HUES6 (cell line): ENCODE results near the gene SLC16A4.
A peak's percentile ranks its signal among the peaks of the same experiment; 100 is the strongest.
"Not testable (repeated sequence)": the region's sequence is repeated elsewhere in the genome, so short reads cannot be mapped to it uniquely, and the experiment has no call there.

Experiments
- H3K27ac ChIP-seq: 2 replicates; pipeline ENCODE4 v1.7.0; 2013; ENCODE audit warnings: low read depth, mild to moderate bottlenecking, low read length, inconsistent platforms
- H3K27me3 ChIP-seq: 2 replicates; pipeline ENCODE4 v1.6.1; 2013; ENCODE audit warnings: low read length; ENCODE audit not compliant: control insufficient read depth, insufficient read depth
- H3K36me3 ChIP-seq: 2 replicates; pipeline ENCODE4 v1.6.1; 2013; ENCODE audit warnings: low read length; ENCODE audit not compliant: control insufficient read depth, insufficient read depth
- H3K4me1 ChIP-seq: 2 replicates; pipeline ENCODE4 v1.6.1; 2013; ENCODE audit warnings: low read length; ENCODE audit not compliant: control insufficient read depth, insufficient read depth
- H3K4me3 ChIP-seq: 2 replicates; pipeline ENCODE4 v1.5.1; 2013; ENCODE audit warnings: low read depth, low read length
- H3K9ac ChIP-seq: one replicate; pipeline ENCODE4 v1.6.1; 2013; ENCODE audit warnings: mild to moderate bottlenecking, low read length
- H3K9me3 ChIP-seq: 2 replicates; pipeline ENCODE4 v1.6.1; 2013; ENCODE audit warnings: low read depth, low read length; ENCODE audit not compliant: control insufficient read depth, insufficient read depth

Gene SLC16A4

DNA sequence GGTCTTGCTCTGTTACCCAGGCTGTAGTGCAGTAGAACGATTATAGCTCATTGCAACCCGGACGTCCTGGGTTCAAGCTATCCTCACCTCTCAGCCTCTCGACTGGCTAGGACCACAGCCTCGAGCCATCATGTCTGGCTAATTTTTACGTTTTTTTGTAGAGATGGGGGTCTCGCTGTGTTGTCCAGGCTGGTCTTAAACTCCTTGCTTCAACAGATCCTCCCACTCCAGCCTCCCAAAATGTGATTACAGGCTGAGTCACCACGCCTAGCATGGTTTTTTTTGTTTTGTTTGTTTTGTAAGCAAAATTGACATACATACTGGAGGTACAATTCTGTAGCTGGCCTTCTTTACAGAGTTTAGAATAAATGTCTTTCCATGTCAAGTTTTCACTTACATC is 17.7 kb upstream of the SLC16A4 start:
- H3K4me3 ChIP-seq = peak overlapping the region; percentile 82
- H3K27ac ChIP-seq = no peak overlapping the region
- no peak overlapping the region for H3K9ac ChIP-seq

GRCh38 chr1:110407260-110408210 is 16.7 kb upstream of the SLC16A4 start, which contains the start of gene LAMTOR5:
LAMTOR5 (minus strand) TSS chr1:110407694; CDS start chr1:110407620, 74 bp downstream.
- H3K9ac ChIP-seq = peak within 1 kb of the TSS; percentile 79
- H3K9me3 ChIP-seq = no peaks in the 10 kb centered on the region
- peak within 1 kb of the TSS; percentile 46; the same call in 1 of the 2 replicates for H3K27ac ChIP-seq
- H3K36me3 ChIP-seq = peaks cover 31% of the 10 kb centered on the region
- H3K4me1 ChIP-seq = no peaks in the 10 kb centered on the region
- peak within 1 kb of the TSS; percentile 82 for H3K4me3 ChIP-seq
- H3K27me3 ChIP-seq = no peaks in the 10 kb centered on the region

More for the DNA sequence above, 17.7 kb upstream of the SLC16A4 start:
- no peaks in the 10 kb centered on the region for H3K9me3 ChIP-seq
- no peaks in the 10 kb centered on the region for H3K27me3 ChIP-seq
- peaks cover 4% of the 10 kb centered on the region; the same call in 1 of the 2 replicates for H3K4me1 ChIP-seq
- H3K36me3 ChIP-seq = peaks cover 21% of the 10 kb centered on the region

- H3K27ac ChIP-seq, H3K9ac ChIP-seq, H3K9me3 ChIP-seq: not testable (repeated sequence)
These were observed 15.6 kb upstream of the SLC16A4 start for GRCh38 chr1:110406407-110406806.

DNA sequence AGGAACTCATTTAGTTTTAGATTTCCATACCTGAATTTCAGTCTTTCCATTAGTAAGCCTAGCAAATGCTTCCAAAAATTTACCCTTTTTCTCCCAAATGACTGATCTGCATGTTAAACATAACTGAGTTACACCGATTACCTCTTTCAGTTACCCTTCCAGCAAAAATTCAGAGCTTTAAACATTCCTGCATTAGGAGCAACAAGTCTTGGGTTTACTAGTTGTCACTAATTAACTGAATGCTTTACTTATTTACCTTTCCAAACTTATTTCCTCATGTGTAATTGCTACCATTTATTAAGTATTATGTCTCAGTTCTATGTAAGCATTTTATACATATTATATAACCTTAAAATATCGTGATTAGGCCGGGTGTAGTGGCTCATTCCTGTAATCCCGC is 13.6 kb upstream of the SLC16A4 start:
- H3K9me3 ChIP-seq = no peaks in the 10 kb centered on the region
- H3K4me1 ChIP-seq = no peaks in the 10 kb centered on the region
- H3K27ac ChIP-seq = no peak overlapping the region
- peaks cover 59% of the 10 kb centered on the region for H3K36me3 ChIP-seq
- no peaks in the 10 kb centered on the region for H3K27me3 ChIP-seq
- H3K4me3 ChIP-seq = no peak overlapping the region
- H3K9ac ChIP-seq = no peak overlapping the region

More at GRCh38 chr1:110406407-110406806, 15.6 kb upstream of the SLC16A4 start:
- H3K4me1 ChIP-seq, H3K27me3 ChIP-seq: not testable (repeated sequence)
- peak overlapping the region; percentile 82 for H3K4me3 ChIP-seq
- H3K36me3 ChIP-seq = peaks cover 42% of the 10 kb centered on the region

- Histone ChIP-seq H3K9ac (no peak overlapping the region), H3K4me1 (no peaks in the 10 kb centered on the region), H3K4me3 (no peak overlapping the region), H3K27ac (no peak overlapping the region), H3K36me3 (peaks cover 60% of the 10 kb centered on the region), H3K9me3 (no peaks in the 10 kb centered on the region), H3K27me3 (no peaks in the 10 kb centered on the region)
These were observed 13.0 kb upstream of the SLC16A4 start for GRCh38 chr1:110403805-110404204.

DNA sequence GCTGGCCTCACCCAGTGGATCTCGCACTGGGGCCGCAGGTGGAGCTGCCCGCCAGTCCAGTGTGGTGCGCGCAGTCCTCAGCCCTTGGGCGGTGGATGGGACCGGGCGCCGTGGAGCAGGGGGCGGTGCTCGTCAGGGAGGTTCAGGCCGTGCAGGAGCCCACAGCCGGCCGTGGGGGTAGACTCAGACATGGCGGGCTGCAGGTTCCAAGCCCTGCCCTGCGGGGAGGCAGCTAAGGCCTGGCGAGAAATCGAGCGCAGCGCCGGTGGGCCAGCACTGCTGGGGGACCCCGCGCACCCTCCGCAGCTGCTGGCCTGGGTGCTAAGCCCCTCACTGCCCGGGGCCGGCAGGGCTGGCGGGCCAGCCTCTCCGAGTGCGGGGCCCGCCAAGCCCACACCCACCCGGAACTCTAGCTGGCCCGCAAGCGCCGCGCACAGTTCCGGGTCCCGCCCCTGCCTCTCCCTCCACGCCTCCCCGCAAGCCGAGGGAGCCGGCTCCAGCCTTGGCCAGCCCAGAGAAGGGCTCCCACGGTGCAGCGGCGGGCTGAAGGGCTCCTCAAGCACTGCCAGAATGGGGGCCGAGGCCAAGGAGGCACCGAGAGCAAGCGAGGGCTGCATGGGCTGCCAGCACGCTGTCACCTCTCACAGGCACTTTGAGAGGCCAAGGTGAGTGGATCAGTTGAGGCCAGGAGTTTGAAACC is 5.6 kb upstream of the SLC16A4 start:
- H3K4me3 ChIP-seq, H3K27ac ChIP-seq: not testable (repeated sequence)
- H3K36me3 ChIP-seq = peaks cover 26% of the 10 kb centered on the region

DNA sequence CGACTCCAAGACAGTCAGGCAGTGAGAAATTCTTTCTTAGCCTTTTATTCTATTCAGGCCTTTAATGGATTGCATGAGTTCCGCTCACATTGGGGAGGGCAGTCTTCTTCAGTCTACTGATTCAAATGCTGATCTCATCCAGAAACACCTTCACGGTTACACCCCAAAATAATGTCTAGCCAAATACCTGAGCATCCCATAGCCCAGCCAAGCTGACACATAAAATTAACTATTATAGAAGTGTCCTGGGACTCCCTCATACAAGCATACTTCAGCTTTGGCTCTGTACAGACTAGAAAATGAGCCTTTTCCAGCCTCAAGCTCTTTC is 3.6 kb upstream of the SLC16A4 start:
- H3K27ac ChIP-seq = no peak overlapping the region
- H3K27me3 ChIP-seq = no peaks in the 10 kb centered on the region
- H3K36me3 ChIP-seq = peaks cover 9% of the 10 kb centered on the region; the same call in 1 of the 2 replicates
- no peak overlapping the region for H3K9ac ChIP-seq
- H3K4me1 ChIP-seq = peaks cover 15% of the 10 kb centered on the region
- peaks cover 5% of the 10 kb centered on the region; the same call in 1 of the 2 replicates for H3K9me3 ChIP-seq
- no peak overlapping the region for H3K4me3 ChIP-seq

More for the DNA sequence above, 5.6 kb upstream of the SLC16A4 start:
- H3K9ac ChIP-seq, H3K9me3 ChIP-seq, H3K27me3 ChIP-seq, H3K4me1 ChIP-seq: not testable (repeated sequence)

DNA sequence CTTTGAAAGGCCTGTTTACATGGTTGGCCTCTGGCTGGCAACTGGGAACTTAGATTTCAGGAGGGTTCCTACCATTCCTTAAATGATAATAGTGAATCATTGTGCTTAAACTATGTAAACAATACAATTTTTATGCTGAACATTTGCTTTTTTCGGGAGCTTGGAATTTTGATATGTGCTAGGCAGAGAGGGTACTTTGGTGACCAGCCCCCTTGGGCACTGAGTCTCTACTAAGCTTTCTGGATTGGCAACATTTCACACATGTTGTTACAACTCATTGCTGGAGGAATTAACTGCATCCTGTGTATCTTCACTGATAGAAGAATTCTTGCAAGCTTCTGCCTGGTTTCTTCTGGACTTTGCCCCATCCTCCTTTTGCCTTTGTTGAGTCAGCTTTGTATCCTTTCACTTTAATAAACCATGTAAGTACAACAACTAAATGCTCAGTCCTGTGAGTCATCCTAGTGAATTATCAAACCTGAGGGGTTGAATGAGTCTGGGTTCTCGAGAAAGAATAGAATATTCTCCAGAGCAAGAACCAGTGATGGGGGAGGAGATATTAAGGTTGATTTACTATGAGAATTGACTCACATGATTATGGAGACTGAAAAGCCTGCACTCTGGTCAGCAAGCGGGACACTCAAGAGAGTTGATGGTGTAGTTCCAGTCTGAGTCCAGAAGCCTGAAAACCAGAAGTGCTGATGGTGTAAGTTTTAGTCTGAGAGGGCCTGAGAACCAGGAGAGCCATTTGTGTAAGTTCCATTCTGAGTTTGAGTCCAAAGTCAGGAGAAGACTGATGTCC is 3.1 kb upstream of the SLC16A4 start:
- H3K4me1 ChIP-seq = peaks cover 16% of the 10 kb centered on the region
- H3K27me3 ChIP-seq = no peaks in the 10 kb centered on the region
- H3K9me3 ChIP-seq = peaks cover 5% of the 10 kb centered on the region; the same call in 1 of the 2 replicates
- peaks cover 9% of the 10 kb centered on the region; the same call in 1 of the 2 replicates for H3K36me3 ChIP-seq
- H3K4me3 ChIP-seq = no peak overlapping the region
- no peak overlapping the region for H3K9ac ChIP-seq
- no peak overlapping the region for H3K27ac ChIP-seq

DNA sequence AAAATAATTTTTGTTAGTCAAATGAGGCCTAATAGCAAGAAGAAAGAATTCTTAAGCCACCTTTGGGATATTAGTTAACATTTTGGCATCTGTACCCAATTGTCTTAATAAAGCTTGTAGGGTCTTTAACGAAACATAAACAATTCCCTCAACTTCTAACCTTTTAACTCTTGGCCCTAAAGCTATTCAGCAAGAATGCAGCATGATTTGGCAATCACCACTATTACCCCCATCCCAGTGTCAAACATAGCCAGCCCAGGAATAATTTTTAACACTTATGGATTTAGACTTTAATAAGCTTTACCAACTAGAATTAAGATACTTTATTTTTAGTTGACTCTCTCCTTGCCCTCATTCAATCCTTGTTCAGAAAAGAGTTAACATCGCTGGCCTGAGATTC is 2.5 kb upstream of the SLC16A4 start:
- Histone ChIP-seq H3K9ac (no peak overlapping the region), H3K9me3 (peaks cover 5% of the 10 kb centered on the region; the same call in 1 of the 2 replicates), H3K36me3 (peaks cover 4% of the 10 kb centered on the region; the same call in 1 of the 2 replicates), H3K4me1 (peaks cover 16% of the 10 kb centered on the region), H3K4me3 (no peak overlapping the region), H3K27ac (no peak overlapping the region), H3K27me3 (no peaks in the 10 kb centered on the region)

- Histone ChIP-seq H3K9ac (no peak overlapping the region), H3K27me3 (no peaks in the 10 kb centered on the region), H3K9me3 (no peaks in the 10 kb centered on the region), H3K27ac (no peak overlapping the region), H3K4me3 (no peak overlapping the region), H3K4me1 (peaks cover 16% of the 10 kb centered on the region), H3K36me3 (no peaks in the 10 kb centered on the region)
These were observed 730 bp downstream of the SLC16A4 start for GRCh38 chr1:110390096-110390495.
